Activated naive CD4-positive, alpha-beta T cell treated with anti-CD3 and anti-CD28 coated beads for 36 hours (primary cell): Measurements from ENCODE around the gene PSMA5. TPM values are rescaled to one million over a fixed set of nuclear protein-coding genes. Genes with fewer than 3 reads are reported as not detected.
"Not testable (repeated sequence)": the region's sequence is repeated elsewhere in the genome, so short reads cannot be mapped to it uniquely, and the experiment has no call there.

ENCODE experiments used
- CTCF ChIA-PET: fragments of 350-600 bp; sonication (Branson Sonifier 250); formaldehyde crosslinking; loops from one replicate; lab custom pipeline; 2021; ENCODE audit warnings: antibody characterized with exemption; lab: Charles Lee
- DNase-seq: peaks from one replicate; pipeline ENCODE4 v3.0.0-alpha.2; 2020
- H3K27ac Mint-ChIP-seq: one replicate; pipeline ENCODE4 v1.8.0; 2021; ENCODE audit warnings: mild to moderate bottlenecking, mixed read lengths
- H3K27me3 Mint-ChIP-seq: one replicate; pipeline ENCODE4 v1.8.0; 2021; ENCODE audit warnings: low read depth, mixed read lengths
- H3K36me3 Mint-ChIP-seq: one replicate; pipeline ENCODE4 v1.8.0; 2021; ENCODE audit warnings: low read depth, mixed read lengths
- H3K4me1 Mint-ChIP-seq: one replicate; pipeline ENCODE4 v1.8.0; 2021; ENCODE audit warnings: low read depth, mixed read lengths
- H3K4me3 Mint-ChIP-seq: one replicate; pipeline ENCODE4 v1.8.0; 2021; ENCODE audit warnings: mild to moderate bottlenecking, moderate library complexity, mixed read lengths
- H3K9me3 Mint-ChIP-seq: one replicate; pipeline ENCODE4 v1.8.0; 2021; ENCODE audit warnings: mixed read lengths
- intact Hi-C: fragments of 100-400 bp; cut with micrococcal nuclease; formaldehyde crosslinking; loops from one replicate; pipeline ENCODE4 v1.15.1; 2023
- total RNA-seq, 2 experiments: library from RNA; stranded (reverse); gene quantifications; one replicate each; pipeline ENCODE4 v1.2.3, GENCODE V29; 2021

Gene PSMA5
- total RNA-seq = 100 to 1,000 TPM; 181 to 202 TPM

DNA sequence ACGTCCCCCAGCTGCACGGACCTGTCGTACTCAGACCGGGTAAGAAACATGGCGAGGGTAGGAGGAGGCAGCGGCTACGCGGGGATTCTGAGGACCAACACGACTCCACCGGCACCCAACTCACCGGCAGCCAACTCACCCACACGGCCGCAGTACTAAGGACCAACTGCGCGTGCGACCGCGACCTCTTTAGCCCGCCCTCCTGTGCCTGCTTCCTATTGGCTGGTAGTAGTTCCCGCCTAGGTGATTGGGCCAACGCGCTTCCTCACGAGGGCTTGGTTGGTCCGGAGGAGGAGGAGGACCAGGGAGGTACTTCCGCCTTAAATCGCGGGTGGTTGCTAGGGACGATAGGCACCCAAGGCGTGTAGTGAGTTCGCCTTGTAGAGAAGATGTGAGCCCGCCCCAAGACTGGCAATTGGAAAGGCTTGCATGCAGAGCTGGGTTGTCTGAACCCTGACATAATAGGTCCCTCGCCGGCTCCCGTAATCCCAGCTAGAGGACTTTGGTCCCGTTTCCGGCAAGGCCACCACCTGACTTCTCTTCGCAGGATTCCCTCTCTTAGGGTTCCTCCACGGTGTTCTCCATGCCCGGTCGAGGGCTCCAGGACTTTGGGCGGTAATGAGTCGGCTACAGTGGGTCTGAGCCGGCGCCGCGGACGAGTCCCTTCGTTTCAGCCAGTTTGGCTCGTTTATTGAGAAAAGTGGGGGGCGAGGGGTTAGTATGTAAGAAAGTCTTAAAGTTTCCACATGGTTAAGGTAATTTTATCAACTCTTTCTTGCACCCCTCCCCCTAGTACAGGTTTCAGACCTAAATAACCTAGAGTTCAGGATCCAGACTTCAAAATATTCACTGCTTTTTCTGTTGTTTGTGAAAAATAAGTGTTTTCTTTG is at the start of gene PSMA5:
PSMA5 (minus strand) TSS at position 168 of the 890 bp plus-strand sequence; CDS start at position 50, 118 bp downstream.
- CTCF ChIA-PET = interaction anchor here (0.6 to 4.2 kb wide), 9 partner anchors 21 to 214 kb away, joined by 3 to 34 read pairs (median 3); partner anchors contain the start of genes AMIGO1, ATXN7L2, CYB561D1 and SORT1
- Mint-ChIP-seq H3K27me3 (no peaks in the 10 kb centered on the region), H3K27ac (peak within 1 kb of the TSS; percentile 97), H3K9me3 (no peaks in the 10 kb centered on the region), H3K4me3 (peak within 1 kb of the TSS; percentile 94), H3K4me1 (peaks cover 33% of the 10 kb centered on the region), H3K36me3 (peaks cover 25% of the 10 kb centered on the region)
- peak; percentile 98 for DNase-seq
- intact Hi-C loops = loop anchor here (1.0 to 10.0 kb wide), 12 partner anchors 41 to 608 kb away; partner anchors contain the start of genes AHCYL1, ATXN7L2, CLCC1 and GNAI3

DNA sequence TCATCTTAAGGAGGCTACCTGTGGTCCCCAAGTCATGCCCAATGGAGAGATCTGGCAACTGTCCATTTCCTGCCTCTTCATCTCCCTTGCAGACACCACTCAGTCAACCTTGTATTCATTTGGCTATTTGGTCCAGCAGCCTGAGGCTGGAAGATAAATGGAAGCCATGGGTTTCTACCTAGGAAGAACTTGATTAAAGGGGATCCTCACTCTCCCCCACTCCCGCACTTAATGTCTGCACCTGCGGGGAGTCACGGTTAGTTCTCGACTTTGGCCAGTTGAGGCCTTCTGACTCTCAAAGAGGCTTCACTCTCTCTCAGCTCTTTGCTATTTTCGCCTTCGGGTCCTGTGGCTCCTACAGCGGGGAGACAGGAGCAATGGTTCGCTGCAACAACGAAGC is 49.0 kb upstream of the PSMA5 start:
- CTCF ChIA-PET = interaction anchor here (1.1 to 2.4 kb wide), 2 partner anchors 17 to 57 kb away, joined by 4 to 7 read pairs; no protein-coding TSS in a partner anchor
- H3K9me3 Mint-ChIP-seq = no peaks in the 10 kb centered on the region
- intact Hi-C loops = no loop called here
- H3K4me3 Mint-ChIP-seq = no peak overlapping the region
- no peak for DNase-seq
- no peaks in the 10 kb centered on the region for H3K4me1 Mint-ChIP-seq
- peaks cover 21% of the 10 kb centered on the region for H3K27me3 Mint-ChIP-seq
- no peaks in the 10 kb centered on the region for H3K36me3 Mint-ChIP-seq
- H3K27ac Mint-ChIP-seq = no peak overlapping the region

DNA sequence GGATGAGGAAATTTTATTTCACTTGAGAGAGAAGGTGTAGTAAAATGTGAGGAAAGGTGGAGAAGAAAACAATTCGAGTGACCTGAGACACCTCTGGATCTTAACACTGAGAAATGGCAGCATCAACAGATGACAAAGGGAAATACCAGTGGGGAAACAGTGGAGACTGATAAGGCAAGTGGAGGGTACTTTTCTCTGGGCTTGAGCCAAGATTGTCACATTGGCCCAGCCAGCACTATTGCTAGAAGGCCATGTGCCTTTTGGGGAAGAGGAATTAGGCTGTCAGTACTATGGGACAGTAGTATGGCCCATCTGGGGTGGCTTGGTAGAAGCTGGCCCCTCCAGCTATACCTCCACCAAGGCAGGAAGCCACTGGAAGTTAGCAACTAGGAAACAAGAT is 48.4 kb upstream of the PSMA5 start:
- no peaks in the 10 kb centered on the region for H3K9me3 Mint-ChIP-seq
- intact Hi-C loops = no loop called here
- H3K4me3 Mint-ChIP-seq = no peak overlapping the region
- H3K36me3 Mint-ChIP-seq = no peaks in the 10 kb centered on the region
- DNase-seq = no peak
- H3K27ac Mint-ChIP-seq = no peak overlapping the region
- CTCF ChIA-PET = interaction anchor here (1.1 to 2.4 kb wide), 2 partner anchors 17 to 58 kb away, joined by 4 to 7 read pairs; no protein-coding TSS in a partner anchor
- H3K27me3 Mint-ChIP-seq = peaks cover 26% of the 10 kb centered on the region
- no peaks in the 10 kb centered on the region for H3K4me1 Mint-ChIP-seq

DNA sequence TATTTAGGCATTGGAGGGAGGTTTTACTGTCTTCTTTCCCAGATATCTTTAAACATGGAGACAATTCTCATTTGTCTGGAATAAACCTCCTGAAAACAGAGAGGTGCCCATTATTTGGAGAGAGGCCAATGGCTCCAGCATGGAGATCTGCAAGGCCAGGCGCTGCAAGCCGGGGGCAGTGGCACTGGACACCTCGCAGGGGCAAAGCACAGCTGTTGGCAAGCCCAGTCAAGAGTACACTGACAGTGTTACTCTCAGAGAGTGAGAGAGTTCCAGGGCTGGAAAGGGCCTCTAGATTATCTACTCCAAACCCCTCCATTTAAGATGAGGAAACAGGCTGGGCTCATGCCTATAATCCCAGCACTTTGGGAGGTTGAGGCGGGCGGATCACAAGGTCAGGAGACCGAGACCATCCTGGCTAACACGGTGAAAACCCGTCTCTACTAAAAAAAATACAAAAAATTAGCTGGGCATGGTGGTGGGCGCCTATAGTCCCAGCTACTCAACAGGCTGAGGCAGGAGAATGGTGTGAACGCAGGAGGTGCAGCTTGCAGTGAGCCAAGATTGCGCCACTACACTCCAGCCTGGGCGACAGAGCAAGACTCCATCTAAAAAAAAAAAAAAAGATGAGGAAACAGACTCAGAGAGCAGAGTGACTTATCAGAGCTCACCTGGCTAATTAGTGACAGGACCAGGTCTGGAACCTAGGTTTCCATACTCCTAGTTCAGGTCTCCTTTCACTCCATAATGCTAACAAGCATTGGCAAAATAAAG is 47.2 kb upstream of the PSMA5 start:
- intact Hi-C loops, H3K27ac Mint-ChIP-seq, H3K36me3 Mint-ChIP-seq, H3K4me1 Mint-ChIP-seq, DNase-seq, H3K4me3 Mint-ChIP-seq, H3K9me3 Mint-ChIP-seq: not testable (repeated sequence)
- H3K27me3 Mint-ChIP-seq = peaks cover 27% of the 10 kb centered on the region
- CTCF ChIA-PET = interaction anchor here (0.6 to 2.4 kb wide), 3 partner anchors 19 to 59 kb away, joined by 3 to 7 read pairs (median 4); no protein-coding TSS in a partner anchor

DNA sequence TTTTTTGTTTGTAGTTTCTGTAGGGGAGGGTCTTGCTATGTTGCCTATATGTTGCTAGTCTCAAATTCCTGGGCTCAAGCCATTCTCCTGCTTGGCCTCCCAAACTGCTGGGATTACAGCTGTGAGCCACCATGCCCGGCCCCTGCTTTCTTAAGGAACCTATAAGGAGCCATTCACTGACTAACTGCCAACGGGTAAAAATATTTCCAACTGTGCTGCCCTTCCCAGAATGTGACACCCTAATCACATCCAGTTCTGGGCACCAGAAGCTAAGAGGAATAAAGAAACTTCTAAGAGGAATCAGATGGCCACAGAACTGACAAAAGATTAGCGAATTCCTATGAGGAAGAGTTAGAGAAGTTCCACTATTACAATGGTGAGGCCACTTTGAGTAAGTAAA is 46.5 kb upstream of the PSMA5 start:
- peaks cover 4% of the 10 kb centered on the region for H3K4me1 Mint-ChIP-seq
- no peak overlapping the region for H3K27ac Mint-ChIP-seq
- CTCF ChIA-PET = interaction anchor here (0.7 kb wide), 1 partner anchor 28 kb away, joined by 6 read pairs; no protein-coding TSS in a partner anchor

DNA sequence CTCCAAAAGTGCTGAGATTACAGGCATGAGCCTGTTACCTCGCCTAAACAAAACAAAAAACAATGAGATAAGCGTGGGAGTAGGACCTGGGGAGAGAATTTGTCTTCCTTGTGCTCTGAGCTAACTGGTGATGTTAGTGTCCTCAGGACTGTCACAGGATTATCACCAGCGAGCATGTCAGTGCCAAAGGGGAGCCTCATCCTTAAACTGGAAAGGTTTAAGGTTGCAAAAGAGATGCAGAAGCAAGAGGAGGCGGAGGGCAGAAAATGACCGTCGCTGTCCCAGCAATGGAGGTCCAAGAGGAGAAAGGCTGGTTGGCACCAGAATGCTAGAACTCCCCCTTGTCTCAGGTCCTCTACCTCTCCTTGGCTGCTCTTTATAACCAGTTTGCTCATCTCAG is 44.0 kb upstream of the PSMA5 start:
- H3K27ac Mint-ChIP-seq = no peak overlapping the region
- intact Hi-C loops = no loop called here
- H3K4me3 Mint-ChIP-seq = no peak overlapping the region
- H3K9me3 Mint-ChIP-seq = no peaks in the 10 kb centered on the region
- CTCF ChIA-PET = interaction anchor here (0.7 kb wide), 1 partner anchor 9 kb away, joined by 5 read pairs; no protein-coding TSS in a partner anchor
- peaks cover 43% of the 10 kb centered on the region for H3K27me3 Mint-ChIP-seq
- H3K36me3 Mint-ChIP-seq = no peaks in the 10 kb centered on the region
- H3K4me1 Mint-ChIP-seq = peaks cover 11% of the 10 kb centered on the region
- DNase-seq = no peak

More for the DNA sequence above, 46.5 kb upstream of the PSMA5 start:
- no peak overlapping the region for H3K4me3 Mint-ChIP-seq
- H3K27me3 Mint-ChIP-seq = peaks cover 34% of the 10 kb centered on the region
- intact Hi-C loops = no loop called here
- H3K9me3 Mint-ChIP-seq = no peaks in the 10 kb centered on the region
- no peak for DNase-seq
- H3K36me3 Mint-ChIP-seq = no peaks in the 10 kb centered on the region

DNA sequence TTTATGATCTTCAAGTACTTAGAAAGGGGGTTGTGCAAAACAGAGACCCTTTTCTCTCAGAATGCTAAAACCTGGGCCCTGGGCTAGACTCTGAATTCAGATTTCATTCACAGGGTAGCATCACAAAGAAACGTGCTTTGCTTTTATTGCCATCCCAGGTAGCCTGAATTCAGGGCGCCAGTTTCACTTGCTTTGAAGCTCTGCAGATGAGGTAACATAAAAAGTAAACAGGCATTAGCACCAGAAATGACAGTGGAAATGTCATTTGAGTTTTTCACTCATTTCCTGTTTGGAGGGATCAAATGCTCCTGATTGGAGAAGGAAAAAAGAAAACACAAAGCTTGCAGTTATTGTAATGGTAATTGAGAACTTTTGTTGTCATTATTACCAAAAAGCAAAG is 42.7 kb upstream of the PSMA5 start:
- Mint-ChIP-seq H3K4me1 (peaks cover 11% of the 10 kb centered on the region), H3K9me3 (no peaks in the 10 kb centered on the region), H3K27ac (no peak overlapping the region), H3K36me3 (no peaks in the 10 kb centered on the region), H3K4me3 (no peak overlapping the region), H3K27me3 (peaks cover 54% of the 10 kb centered on the region)
- no peak for DNase-seq
- CTCF ChIA-PET = interaction anchor here (0.7 kb wide), 1 partner anchor 63 kb away, joined by 3 read pairs; no protein-coding TSS in a partner anchor
- intact Hi-C loops = loop anchor here (5.0 kb wide), 1 partner anchor 42 kb away; the partner anchor contains the start of gene PSMA5

DNA sequence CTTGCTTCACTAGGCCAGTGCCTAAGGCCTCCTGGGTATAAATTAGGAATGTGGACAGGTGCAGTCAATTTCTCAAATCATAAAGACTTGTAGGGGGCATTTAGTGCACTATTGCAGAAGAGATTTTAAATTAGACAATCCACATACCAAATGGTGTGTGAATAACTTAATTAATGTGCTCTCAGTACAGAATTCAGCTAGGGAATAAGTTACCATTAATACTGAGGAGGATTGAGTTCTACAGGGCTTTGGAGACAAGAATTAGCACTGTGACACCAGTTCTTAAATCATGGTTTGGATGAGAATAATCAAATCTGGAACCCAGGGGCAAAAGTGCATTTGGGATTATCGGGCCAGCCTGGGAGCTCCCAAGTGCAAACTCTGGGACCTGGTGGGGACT is 41.8 kb upstream of the PSMA5 start:
- Mint-ChIP-seq H3K4me3 (no peak overlapping the region), H3K4me1 (peaks cover 11% of the 10 kb centered on the region), H3K27ac (no peak overlapping the region), H3K27me3 (peaks cover 54% of the 10 kb centered on the region), H3K36me3 (no peaks in the 10 kb centered on the region), H3K9me3 (no peaks in the 10 kb centered on the region)
- DNase-seq = no peak
- intact Hi-C loops = loop anchor here (5.0 kb wide), 1 partner anchor 41 kb away; the partner anchor contains the start of gene PSMA5
- CTCF ChIA-PET = interaction anchor here (1.3 kb wide), 1 partner anchor 64 kb away, joined by 8 read pairs; no protein-coding TSS in a partner anchor

DNA sequence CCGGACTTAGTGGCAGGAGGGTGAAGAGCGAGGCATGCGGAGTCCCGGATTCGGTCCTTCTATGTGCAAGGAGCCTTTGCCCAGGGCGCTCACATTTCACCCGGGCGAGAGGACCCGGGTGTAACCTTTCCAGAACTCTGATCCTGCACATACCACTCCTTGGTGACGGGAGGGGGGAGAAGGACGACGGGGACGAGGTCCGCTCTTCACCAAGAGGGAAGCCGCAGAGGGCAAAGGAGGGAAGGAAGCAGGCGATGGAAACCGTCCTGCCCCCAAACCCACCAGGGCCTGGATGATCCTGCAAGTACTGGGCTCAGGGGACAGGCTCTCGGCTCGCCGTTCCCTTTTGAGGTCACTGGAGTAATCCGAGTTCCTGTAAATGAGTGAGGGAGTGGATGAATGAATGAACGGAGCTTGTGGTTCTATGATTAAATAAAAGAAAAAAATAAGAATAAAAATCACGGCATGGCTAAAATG is 41.1 kb upstream of the PSMA5 start:
- Mint-ChIP-seq H3K4me1 (peaks cover 11% of the 10 kb centered on the region), H3K27me3 (peaks cover 57% of the 10 kb centered on the region), H3K36me3 (no peaks in the 10 kb centered on the region), H3K9me3 (no peaks in the 10 kb centered on the region), H3K4me3 (peak overlapping the region; percentile 45), H3K27ac (no peak overlapping the region)
- no peak for DNase-seq
- intact Hi-C loops = loop anchor here (2.0 to 5.0 kb wide), 2 partner anchors 15 to 40 kb away; partner anchors contain the start of genes ATXN7L2 and PSMA5
- CTCF ChIA-PET = interaction anchor here (1.3 kb wide), 1 partner anchor 65 kb away, joined by 8 read pairs; no protein-coding TSS in a partner anchor

DNA sequence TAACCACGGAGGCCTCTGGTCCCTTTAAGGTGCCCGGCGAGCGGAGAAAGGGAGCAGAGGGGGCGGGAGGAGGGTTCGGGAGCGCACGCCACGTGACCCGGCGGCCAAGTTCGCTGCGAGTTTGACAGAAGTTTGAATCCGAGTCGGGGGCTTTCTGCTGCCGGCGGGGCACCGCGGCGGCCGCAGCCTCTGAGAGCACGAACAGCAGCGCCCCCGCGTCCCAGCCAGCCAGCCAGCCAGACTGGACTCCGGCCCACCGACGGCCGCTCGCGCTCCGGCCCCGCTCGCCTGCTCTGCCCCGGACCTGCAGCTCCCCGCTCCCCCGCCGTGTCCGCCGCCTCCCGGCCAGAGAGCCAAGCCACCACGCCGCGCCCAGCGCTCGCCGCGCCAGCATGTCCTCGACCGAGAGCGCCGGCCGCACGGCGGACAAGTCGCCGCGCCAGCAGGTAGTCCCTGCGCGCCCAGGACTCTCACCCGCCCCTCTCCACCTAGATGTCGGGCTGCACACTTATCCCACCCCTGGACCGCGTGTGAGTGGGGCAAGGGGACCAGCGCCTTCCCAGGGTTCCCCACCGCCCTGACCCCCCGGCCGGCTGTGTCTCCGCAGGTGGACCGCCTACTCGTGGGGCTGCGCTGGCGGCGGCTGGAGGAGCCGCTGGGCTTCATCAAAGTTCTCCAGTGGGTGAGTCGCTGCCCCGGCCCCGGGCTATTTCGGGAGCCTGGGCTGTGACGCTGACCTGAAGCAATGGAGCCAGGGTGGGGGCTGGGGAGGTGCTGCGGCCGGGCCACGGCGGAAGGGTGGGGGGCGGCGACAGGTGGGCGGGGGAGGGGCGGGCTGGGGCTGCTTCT is 40.4 kb upstream of the PSMA5 start, which contains the start of gene SYPL2:
SYPL2 (plus strand) TSS at position 95 of the 849 bp plus-strand sequence; CDS start at position 393, 298 bp downstream.
- peak; percentile 20 for DNase-seq
- intact Hi-C loops = loop anchor here (2.0 to 5.0 kb wide), 2 partner anchors 16 to 39 kb away; partner anchors contain the start of genes ATXN7L2 and PSMA5
- peaks cover 11% of the 10 kb centered on the region for H3K4me1 Mint-ChIP-seq
- H3K4me3 Mint-ChIP-seq = peak within 1 kb of the TSS; percentile 53
- H3K9me3 Mint-ChIP-seq = no peaks in the 10 kb centered on the region
- CTCF ChIA-PET = interaction anchor here (1.2 kb wide), 1 partner anchor 33 kb away, joined by 3 read pairs; no protein-coding TSS in a partner anchor
- no peaks in the 10 kb centered on the region for H3K36me3 Mint-ChIP-seq
- H3K27ac Mint-ChIP-seq = no peak within 1 kb of the TSS
- peaks cover 56% of the 10 kb centered on the region for H3K27me3 Mint-ChIP-seq

DNA sequence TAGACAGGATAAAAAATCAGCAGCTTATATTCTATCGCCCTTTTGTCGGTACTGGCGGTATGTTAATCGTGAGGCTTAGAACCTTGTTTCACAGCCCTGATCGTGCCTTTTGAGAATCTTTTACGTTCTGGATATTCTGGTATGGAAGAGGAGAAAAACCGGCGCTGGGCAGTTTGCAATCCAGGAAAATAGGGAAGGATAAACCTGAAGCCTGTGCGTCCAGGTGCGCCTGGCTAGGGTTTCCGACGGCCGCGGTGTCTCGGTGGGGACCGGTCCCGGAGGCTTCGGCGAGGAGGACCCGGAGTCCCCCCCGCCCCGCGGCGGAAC is 39.8 kb upstream of the PSMA5 start:
- H3K4me3 Mint-ChIP-seq = peak overlapping the region; percentile 53
- no peak overlapping the region for H3K27ac Mint-ChIP-seq
- peaks cover 11% of the 10 kb centered on the region for H3K4me1 Mint-ChIP-seq
- peaks cover 60% of the 10 kb centered on the region for H3K27me3 Mint-ChIP-seq
- H3K36me3 Mint-ChIP-seq = no peaks in the 10 kb centered on the region
- H3K9me3 Mint-ChIP-seq = no peaks in the 10 kb centered on the region
- DNase-seq = no peak
- CTCF ChIA-PET = interaction anchor here (1.2 kb wide), 1 partner anchor 34 kb away, joined by 3 read pairs; no protein-coding TSS in a partner anchor
- intact Hi-C loops = loop anchor here (2.0 to 5.0 kb wide), 2 partner anchors 17 to 39 kb away; partner anchors contain the start of genes ATXN7L2 and PSMA5
